ENCODE data around the gene TPPP.

The TPPP gene

DNA sequence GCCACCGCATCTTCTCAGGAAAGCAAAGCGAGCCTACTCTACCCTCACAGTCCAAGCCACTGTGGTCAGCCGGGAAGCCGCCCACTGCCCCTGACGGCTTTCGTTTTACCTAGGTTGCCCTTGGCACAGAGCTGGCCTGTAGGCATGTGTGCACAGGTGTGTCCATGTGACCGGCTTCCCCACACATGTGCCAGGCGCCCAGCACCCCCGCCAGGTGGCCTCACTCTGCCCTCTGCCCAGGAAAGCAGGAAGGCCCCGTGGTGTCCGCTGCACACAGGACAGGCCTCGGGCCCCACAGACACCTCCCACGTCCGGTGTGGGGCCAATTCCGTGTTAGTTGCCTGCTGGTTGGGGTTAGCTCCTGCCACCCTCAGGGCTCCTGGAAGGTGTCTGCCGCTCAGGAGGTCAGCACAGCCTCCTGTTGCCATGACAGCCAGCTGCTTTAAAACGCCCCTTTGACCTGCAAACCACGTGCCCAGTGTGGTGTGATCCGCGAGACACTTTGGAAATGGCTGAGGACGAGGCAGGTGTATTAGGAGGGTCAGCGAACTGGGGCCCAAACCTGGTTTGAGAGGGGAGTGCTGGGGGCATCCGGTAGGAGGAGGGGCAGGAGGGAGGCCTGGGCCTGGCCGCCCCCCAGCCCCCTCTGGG lies 28.7 kb downstream of the TPPP start:
- no peak for DNase-seq

GRCh38 chr5:663436-664342 lies 29.5 kb downstream of the TPPP start:
- peak; percentile 90 for DNase-seq

GRCh38 chr5:662751-663435 lies 30.3 kb downstream of the TPPP start:
- no peak for DNase-seq

DNA sequence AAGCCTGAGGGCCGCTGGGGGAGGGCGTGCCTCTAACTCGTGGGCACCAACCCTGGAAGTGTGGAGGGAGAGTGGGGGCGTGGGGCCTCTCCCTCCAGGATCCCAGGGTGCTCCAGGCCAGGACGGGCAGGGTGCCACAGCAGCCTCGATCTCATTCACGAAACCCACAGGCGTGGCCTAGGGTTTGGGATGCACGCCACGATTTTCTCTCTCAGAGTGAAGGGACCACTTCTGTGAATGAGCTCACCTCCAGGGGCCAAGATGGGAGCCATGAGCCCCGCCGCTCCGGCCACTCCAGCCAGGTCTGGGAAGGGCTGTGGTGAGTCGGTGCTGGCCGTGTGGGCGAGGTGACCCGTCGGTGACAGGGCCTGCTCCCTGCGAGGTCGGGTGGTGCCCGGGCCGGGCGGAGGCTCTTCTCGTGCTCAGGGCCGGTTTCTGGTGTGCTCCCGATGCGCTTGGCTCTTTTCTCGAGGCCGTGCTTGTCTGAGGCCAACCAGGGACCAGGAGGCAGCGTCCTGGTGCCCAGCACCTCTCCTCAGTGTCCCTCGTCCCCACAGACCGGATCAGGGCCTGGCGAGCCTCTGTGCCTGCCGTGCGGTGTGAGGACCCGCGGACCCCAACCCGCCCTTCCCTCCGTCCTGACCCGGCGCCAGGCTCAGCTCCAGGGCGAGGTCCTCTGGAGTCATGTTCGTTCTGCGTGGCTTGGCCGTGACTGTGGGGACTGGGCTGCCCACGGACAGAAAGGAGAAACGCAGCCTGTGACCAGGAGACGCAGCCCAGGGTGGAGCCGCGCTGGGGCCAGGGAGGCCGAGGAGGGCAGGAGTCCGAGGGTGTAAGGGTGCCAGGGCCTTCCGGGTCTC lies 31.0 kb downstream of the TPPP start:
- no peak for DNase-seq

GRCh38 chr5:660491-661030 lies 32.6 kb downstream of the TPPP start:
- no peak for DNase-seq

- DNase-seq: no peak
Measured at GRCh38 chr5:659496-660263, 33.5 kb downstream of the TPPP start.

DNA sequence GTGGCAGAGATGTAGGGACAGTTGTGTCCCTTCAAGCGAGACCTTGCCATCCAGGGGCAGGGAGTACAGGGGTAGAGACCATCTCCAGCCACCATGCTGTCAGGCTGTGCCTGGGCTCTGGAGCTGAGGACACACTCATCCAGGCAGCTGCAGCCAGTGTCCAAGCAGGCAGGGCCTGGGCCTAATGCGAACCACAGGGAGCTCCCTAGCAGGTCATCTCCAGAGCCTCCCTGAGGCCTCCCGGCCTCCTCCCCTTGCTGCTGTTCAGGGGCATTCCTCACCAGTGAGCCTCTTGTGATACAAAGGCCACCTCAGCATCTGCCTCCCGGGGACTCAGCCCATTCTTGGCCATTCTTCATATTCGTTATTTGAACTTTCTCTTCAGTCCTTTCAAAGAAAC lies 35.0 kb downstream of the TPPP start:
- no peak for DNase-seq

DNA sequence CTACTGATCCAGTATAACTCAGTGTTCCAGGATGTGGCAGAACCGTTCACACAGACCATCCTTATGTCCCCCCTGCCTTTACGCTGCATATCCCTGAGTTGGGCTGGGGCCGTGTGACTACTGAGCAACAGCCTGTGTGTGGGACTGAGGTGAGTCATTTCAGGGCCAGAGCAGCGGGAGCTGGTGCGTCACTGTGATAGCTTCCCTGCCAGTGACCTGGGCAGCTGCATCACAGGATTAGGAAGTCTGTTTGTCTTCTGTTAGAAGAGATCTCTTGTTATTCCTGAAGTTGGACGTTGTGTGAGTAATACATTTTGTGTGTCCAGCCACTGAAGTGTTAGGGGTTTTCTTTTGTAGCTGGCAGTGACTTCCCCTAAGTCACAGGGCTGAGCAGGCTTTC lies 35.6 kb downstream of the TPPP start:
- no peak for DNase-seq

DNA sequence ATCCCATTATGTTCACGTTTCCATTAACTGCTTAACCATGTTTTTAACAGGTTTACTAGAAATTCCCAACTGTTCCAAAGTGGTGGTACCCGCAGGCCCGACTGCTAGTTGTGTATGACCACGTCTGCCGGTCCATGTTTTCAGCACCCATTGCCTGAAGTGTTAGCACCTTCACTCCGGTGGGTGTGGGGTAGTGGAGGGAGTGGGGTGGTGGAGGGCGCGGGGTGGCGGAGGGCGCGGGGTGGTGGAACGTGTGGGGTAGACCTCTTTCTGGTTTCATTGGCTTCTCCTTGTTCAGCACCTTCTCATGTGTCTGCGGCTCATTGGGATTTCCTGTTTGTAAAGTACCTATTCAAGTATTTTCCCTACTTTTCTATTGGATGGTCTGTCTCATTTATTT lies 37.7 kb downstream of the TPPP start:
- DNase-seq: no peak

DNA sequence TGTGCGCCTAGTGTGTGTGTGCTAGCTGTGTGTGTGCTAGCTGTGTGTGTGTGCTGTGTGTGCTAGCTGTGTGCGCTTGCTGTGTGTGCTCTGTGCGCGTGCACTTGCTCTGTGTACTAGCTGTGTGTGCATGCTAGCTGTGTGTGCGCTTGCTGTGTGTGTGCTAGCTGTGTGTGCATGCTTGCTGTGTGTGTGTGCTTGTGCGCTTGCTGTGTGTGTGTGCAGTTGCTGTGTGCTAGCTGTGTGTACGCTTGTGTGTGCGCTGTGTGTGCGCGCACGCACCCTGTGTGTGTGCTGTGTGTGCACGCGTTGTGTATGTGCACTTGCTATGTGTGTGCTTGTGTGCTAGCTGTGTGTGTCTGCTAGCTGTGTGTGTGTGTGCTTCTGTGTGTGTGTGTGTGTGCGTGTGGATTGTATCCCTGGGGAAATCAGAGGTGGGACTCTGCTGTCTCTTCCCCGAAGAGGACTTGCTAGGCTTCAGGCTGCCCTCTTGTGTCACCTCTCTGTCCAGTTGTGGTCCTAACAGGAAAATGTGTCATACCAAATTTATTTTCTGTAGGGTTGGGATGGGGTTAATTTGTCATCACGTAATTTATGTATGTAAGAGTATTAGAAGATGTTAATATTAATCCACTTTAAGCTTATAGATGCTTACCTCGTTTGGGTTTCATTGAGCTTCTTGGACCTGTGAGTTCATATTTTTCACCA lies 38.9 kb downstream of the TPPP start:
- DNase-seq: no peak

DNA sequence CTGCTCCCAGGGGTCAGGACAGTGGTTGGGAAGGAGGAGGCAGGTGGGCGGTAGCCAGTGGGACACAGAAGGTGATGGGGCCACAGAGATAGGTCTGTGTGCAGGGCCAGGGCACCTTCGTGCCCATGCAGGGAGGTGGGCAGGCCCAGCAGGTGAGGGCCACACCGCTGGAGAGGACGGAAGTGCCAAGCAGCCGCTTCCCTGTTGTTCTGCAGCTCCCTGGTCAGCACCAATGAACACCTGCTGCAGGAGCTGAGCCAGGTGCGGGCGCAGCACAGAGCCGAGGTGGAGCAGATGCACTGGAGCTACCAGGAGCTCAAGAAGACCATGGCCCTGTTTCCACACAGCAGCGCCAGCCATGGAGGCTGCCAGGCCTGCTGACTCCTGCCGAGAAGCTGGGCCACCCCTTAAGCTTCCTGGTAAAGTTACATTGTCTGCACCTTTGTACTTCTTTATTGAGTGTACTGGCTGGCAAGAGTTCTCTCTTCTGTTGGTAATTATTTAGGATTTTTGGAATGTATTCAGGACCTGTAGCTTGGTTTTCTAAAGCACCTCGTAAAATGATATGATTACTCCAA lies 40.3 kb downstream of the TPPP start:
- peak; percentile 75 for DNase-seq

DNA sequence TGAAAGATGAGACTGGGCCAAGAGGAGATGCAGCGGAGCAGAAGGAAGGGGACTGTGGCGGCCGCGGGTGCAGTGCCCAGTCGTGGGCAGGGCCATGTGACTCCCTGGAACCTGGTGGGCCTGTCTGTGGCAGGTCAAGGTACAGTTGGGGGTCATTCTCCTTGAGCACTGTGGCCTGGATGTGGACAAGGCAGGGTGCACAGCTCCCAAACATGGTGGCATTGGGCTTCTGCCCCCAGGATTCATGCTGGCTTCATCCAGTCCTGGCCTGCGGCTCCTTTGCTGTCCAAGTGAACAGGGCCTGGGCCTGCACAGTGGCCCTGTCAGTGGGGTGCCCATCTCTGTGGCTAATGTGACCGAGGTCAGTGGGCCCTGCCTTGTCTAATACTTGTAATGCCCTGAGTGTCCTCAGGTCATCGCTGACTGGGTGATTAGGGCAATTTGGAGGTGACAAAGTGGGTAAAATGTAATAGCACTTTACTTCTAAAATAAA lies 41.1 kb downstream of the TPPP start:
- no peak for DNase-seq

- DNase-seq: no peak
Measured at GRCh38 chr5:651296-652022, 41.7 kb downstream of the TPPP start.

- no peak for DNase-seq
Measured at GRCh38 chr5:647727-648126, 45.4 kb downstream of the TPPP start.

DNA sequence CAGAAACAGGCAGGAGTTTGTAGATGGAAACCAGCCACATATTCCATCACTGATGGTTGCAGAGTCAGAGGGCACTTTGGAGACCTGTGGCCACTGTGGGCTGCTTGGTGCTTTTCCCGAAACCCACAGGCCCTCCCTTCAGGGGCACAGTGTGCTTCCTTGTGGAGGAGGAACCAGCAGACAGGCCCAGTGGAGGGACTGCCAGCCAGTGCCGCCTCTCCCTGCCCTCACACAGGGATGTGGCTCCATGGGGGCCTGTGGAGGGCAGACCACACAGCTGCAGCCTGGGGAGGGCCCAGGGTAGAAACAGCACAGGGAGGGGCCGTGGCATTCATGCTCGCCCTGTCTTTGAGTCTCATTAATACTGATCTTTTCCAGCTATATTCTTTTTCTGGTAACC lies 45.8 kb downstream of the TPPP start:
- no peak for DNase-seq

DNA sequence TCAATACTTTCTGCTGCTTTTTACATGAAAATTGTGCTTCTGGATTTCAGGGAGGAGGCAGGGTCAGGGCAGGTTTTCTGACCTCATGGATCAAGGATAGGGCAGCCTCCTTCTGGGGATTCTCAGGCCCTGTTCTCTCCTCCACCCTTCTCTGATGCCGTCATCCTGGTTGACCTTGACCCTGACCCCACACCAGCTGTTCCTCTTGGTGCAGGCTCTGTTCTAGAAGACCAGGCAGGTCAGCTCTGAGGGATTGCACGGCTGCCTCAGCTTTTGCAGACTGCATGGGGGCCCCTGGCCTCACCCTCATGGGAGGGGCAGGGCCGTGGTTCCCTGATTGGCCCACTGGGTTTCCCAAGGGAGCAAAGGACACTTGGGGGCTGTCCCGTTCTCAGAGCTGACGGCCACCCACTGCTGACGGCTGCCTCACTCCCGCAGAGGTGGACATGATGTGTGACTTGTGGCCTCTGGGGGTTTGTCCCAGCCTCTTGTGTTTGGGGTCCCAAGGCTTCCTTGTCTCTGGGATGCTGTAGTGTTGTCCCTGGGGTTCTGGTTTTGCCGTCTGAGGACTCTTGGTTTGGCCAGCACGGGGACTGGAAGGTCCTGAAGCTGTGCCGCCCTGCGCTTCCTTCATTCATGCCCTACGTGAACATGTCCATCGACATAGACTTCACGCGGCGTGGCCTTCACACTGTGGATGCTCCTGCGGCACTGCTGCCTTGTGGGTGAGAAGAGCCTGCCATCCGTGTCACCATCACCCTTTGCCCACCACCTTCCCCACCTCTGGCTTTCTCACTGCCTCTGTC lies 46.6 kb downstream of the TPPP start:
- DNase-seq: no peak

DNA sequence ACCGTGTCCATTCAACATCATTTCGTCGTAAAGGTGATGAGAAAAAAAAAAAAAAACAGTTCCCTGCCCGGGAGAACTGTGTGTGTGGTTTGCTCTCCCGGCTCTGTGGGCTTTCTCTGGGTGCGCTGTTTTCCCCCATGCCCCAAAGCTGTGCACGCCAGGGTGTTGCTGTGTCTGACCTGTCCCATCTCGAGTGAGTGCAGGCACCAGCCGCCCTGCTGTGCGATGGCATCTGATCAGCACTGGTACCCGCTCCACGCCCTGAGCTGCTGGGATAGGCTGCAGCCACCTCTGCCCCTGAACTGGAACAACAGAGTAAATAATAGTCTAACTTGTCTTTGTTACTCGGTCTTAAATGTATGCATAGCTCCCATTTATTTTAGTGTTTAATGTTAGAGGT lies 47.7 kb downstream of the TPPP start:
- DNase-seq: no peak

DNA sequence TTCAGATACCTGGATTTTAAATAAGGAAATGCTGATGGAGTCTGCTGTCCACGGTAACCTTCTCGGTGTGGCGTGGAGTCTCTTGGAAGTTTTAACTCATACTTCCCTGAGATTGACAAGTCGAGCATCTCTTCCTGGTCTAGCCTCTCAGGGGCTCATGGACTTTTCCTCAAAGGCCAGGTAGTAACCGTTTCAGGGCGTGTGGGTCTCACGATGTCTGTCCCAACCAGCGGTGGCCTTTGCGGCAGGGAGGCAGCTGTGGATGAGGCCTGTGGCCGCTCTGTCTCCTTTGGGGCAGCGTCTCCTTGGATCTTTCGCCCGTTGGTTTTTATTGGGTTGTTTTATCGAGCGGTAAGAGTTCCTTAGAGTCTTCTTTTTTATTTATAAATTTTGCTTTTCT lies 48.2 kb downstream of the TPPP start:
- no peak for DNase-seq

DNA sequence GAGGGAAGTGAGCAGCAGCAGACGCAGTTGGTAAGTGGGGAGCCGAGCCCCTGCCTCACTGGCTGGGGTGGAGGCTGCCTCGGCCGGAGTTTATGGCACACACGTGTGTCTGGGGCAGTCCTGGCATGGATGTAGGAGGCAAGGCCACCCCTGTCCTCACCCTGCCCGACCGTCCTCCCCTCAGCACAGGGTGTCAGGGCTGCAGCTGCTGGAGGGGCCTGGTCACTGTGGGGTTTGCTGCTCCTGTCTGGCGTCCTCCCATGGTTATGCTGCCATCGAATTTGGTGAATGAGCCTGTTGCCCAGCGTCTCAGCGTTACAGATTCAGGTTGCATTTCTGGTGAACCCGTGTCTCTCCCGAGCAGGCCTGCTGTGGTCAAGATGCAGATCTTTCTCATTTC lies 48.6 kb downstream of the TPPP start:
- DNase-seq: no peak
